HG03565 (cell line): ENCODE data around the gene FUT6.

Source experiments
- ATAC-seq: cut with Tn5 transposase; IDR thresholded peaks from one replicate; pipeline ENCODE4 v1.9.1; 2021; ENCODE audit warnings: mild to moderate bottlenecking, moderate library complexity; ENCODE audit not compliant: unreplicated experiment

The FUT6 gene

DNA sequence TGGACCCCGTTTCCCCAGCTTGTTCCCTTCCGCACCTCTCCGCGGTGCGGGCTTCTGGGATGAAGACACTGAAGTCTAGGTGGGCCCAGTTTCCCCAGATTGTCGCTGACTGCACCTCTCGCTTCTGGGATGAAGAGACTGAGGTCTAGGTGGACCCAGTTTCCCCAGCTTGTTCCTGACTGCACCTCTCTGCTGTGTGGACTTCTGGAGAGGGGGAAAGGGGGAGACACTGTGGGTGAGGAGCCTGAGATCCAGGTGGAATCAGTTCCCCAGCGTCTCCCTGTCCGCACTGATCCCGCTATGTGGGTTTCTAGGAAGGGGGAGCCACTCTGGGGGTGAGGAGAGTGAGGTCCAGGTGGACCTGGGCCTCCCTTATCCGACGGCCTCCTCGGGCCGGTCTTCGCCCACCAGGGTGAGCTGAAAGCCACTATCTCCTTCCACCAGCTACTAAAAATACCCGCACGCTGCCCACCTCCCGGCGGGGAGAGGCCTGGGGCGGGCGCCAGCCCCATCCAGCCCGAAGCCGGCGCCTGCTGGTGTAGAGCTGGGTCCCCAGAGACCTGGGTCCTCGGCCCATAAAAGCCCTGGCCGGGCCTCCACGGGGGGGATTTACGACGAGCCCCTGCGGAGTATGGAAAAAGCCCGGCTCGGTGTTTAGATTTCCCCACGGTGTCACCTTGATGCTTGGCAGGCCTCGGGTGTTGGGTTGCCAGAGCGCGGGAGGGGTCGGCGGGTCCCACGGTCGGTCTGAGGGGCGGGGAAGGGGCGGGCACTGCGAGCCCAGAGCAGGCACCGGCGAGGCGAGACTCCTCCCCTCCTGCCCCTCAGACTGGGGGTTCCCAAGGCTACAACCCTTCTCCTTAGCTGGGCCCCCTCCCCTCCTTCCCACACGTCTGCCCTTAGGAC lies 10.6 kb downstream of the FUT6 start:
- no peak for ATAC-seq

- ATAC-seq: peak; percentile 68
These were observed 11.4 kb downstream of the FUT6 start for GRCh38 chr19:5827891-5828660.

- ATAC-seq: no peak
These were observed 12.1 kb downstream of the FUT6 start for GRCh38 chr19:5827342-5827890.

DNA sequence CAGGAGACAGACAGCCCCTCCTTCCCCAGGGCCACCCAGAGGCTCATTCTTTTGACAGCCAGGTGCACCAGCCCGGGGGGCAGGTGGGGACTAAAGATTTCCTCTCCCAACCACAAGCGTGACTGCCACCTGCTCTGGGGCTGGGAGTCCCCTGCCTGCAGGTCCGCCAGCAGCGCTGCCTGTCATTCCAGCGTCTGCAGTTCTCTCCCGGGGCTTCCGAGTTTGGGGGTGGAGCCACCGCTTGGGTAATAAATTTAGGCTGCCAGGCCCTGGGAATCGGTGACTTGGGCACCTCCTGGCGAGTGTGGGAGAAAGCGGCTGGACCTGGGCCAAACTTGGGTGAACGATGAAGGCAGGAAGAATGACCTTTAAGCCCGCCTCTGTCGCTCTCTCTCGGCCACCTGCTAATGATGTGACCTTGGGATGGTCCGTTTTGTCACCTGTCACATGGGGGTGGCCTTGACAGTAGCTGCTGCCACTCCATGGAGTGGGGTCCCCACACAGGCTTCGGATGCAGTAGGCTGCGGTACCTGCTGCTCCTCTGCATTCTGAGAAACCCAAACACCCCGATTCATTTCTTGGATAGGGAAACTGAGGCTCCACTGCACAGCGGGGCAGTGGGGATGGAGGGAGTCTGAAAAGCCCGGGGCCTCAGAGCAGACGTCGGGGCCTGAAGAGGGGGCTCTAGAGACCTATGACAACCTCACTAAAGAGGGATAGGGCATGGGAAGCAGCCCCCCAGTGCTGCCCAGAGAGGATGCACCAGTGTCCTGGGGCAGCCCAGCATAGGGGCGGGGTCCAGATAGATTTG lies 12.8 kb downstream of the FUT6 start:
- ATAC-seq: no peak

- no peak for ATAC-seq
These were observed 14.3 kb downstream of the FUT6 start for GRCh38 chr19:5825178-5825577.

- no peak for ATAC-seq
These were observed 14.8 kb downstream of the FUT6 start for GRCh38 chr19:5824751-5825150.

GRCh38 chr19:5823579-5824281 lies 15.8 kb downstream of the FUT6 start:
- no peak for ATAC-seq

GRCh38 chr19:5822181-5822844 lies 17.2 kb downstream of the FUT6 start:
- no peak for ATAC-seq

- no peak for ATAC-seq
These were observed 17.9 kb downstream of the FUT6 start for GRCh38 chr19:5821521-5822180.

DNA sequence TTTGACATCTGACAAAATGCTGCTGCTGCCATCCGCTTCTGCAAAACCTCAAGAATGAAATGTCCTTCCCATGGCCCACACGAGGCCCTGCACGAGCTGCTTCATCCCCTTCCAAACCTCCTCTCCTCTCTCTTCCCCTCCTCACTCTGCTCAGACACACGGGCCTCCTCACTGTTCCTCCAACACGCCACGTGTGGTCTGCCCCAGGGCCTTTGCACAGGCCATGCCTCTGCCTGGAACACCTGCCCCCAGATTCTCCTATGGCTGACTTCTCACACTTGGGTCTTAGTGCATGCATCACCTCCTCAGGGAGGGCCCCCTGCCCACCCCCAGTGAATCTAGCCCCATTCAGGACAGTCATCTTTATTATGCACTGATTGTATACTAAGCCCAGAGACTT lies 18.7 kb downstream of the FUT6 start:
- no peak for ATAC-seq

DNA sequence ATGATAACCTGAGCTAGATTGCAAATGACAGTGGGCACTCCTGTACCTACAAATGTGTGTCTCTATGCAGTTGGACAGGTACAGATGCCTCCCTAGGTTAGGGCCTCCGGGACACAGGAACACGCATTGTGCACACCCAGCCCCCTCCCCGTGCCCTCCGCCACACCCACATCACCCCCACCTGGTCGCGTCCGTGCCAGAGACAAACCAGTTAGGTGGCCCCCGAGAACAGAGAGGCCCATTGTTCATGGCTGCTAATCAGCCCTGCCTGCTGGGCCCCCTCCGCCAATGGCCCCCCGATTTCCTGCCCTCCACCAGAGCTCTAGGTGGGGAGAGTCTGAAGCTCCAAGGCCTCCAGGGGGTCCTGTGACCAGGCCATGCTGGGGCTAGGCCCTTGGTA lies 20.9 kb downstream of the FUT6 start:
- ATAC-seq: no peak

DNA sequence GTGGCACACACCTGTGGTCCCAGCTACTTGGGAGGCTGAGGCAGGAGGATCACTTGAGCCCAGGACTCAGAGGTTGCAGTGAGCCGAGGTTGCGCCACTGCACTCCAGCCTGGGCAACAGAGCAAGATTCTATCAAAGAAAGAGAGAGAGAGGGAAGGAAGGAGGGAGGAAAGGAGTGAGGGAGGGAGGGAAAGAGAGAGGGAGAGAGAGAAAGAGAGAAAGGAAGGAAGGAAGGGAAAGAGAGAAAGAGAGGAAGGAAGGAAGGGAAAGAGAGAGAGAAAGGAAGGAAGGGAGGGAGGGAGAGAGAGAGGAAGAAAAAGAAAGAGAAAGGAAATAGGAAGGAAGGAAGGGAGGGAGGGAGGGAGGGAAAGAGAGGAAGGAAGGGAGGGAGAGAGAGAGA lies 22.3 kb downstream of the FUT6 start:
- ATAC-seq: no peak

GRCh38 chr19:5814852-5815246 lies 24.7 kb downstream of the FUT6 start:
- no peak for ATAC-seq

- no peak for ATAC-seq
These were observed 25.2 kb downstream of the FUT6 start for GRCh38 chr19:5814123-5814851.

- no peak for ATAC-seq
These were observed 28.4 kb downstream of the FUT6 start for GRCh38 chr19:5811117-5811516.

DNA sequence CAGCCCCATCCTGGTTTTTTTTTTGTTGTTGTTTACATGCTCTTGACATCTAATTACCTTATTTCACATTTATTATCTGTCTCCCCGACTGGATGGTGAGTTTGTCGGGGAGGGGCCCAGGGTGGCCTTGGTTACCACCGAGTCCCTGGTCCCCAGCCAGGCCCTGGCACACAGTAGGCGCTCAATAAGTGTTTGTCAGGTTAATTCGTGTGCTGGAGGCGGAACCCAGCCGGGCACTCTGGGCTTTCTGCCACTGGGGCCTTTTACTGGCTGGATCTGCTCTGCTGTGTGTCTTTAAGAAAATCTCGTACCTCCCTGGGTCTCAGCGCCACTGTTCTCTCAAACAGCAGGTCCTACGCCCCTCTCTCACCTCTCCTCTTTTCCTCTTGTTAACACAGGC lies 30.0 kb downstream of the FUT6 start:
- ATAC-seq: no peak

GRCh38 chr19:5809053-5809452 lies 30.4 kb downstream of the FUT6 start:
- ATAC-seq: no peak

DNA sequence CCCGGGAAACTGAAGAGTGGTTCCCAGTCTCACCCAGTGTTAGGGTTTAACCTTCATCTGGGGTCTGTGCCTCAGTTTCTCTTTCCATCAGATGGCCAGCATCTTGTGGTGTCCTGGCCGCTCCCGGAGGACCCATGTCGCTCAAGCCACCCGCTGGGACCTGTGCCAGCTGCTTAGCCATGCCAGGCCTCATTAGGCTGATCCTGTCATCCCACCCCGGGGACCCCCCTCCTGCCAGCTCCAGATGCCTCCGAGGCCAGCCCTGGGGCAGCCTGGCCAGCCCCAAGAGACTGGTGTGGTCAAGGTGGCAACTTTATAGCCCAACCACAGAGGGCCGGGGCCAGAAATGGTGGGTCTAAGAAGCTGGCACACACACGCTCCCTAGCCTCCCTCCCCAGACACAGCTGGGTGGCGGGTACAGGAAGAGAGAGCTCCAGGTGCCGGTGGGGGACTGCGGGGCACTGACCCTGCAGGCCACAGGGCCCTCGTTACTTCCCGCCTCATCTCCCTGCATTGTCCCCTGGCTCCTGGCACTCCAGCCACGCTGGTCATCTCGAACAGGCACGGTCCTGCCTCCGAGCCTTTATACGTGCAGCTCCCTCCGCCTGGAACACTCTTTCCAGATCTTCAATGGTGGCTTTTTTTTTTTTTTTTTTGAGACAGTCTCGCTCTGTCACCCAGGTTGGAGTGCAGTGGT lies 31.2 kb downstream of the FUT6 start:
- ATAC-seq: no peak
